ENCODE data around the gene DUS3L.

Gene DUS3L

GRCh38 chr19:5832527-5833216, 41.7 kb upstream of the DUS3L start:
- TF ChIP-seq POLR2AphosphoS5 (IDR thresholded peaks at IDR 0.05; ENCODE audit: low read depth, low read length) (no peak), FOXP2 (optimal IDR thresholded peaks at IDR 0.05; ENCODE audit: borderline replicate concordance, extremely low read depth, extremely low read length, insufficient read depth) (no peak), TAF1 (IDR thresholded peaks at IDR 0.05; ENCODE audit: borderline replicate concordance, insufficient read depth, low read length) (no peak), SIN3A (IDR thresholded peaks at IDR 0.05; ENCODE audit: borderline replicate concordance, insufficient read depth, low read length) (no peak)
- TF ChIP-seq, protein P1, sequence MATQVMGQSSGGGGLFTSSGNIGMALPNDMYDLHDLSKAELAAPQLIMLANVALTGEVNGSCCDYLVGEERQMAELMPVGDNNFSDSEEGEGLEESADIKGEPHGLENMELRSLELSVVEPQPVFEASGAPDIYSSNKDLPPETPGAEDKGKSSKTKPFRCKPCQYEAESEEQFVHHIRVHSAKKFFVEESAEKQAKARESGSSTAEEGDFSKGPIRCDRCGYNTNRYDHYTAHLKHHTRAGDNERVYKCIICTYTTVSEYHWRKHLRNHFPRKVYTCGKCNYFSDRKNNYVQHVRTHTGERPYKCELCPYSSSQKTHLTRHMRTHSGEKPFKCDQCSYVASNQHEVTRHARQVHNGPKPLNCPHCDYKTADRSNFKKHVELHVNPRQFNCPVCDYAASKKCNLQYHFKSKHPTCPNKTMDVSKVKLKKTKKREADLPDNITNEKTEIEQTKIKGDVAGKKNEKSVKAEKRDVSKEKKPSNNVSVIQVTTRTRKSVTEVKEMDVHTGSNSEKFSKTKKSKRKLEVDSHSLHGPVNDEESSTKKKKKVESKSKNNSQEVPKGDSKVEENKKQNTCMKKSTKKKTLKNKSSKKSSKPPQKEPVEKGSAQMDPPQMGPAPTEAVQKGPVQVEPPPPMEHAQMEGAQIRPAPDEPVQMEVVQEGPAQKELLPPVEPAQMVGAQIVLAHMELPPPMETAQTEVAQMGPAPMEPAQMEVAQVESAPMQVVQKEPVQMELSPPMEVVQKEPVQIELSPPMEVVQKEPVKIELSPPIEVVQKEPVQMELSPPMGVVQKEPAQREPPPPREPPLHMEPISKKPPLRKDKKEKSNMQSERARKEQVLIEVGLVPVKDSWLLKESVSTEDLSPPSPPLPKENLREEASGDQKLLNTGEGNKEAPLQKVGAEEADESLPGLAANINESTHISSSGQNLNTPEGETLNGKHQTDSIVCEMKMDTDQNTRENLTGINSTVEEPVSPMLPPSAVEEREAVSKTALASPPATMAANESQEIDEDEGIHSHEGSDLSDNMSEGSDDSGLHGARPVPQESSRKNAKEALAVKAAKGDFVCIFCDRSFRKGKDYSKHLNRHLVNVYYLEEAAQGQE (IDR thresholded peaks at IDR 0.05; ENCODE audit: insufficient read depth in 1 of 2, low read depth in 2 of 2, low read length in 2 of 2): no peak

GRCh38 chr19:5832061-5832460, 41.1 kb upstream of the DUS3L start:
- no peak for TF ChIP-seq TAF1 (IDR thresholded peaks at IDR 0.05; ENCODE audit: borderline replicate concordance, insufficient read depth, low read length)
- TF ChIP-seq, protein P1 (IDR thresholded peaks at IDR 0.05; ENCODE audit: insufficient read depth in 1 of 2, low read depth in 2 of 2, low read length in 2 of 2): no peak
- TF ChIP-seq FOXP2 (optimal IDR thresholded peaks at IDR 0.05; ENCODE audit: borderline replicate concordance, extremely low read depth, extremely low read length, insufficient read depth): no peak
- TF ChIP-seq SIN3A (IDR thresholded peaks at IDR 0.05; ENCODE audit: borderline replicate concordance, insufficient read depth, low read length): no peak
- TF ChIP-seq POLR2AphosphoS5 (IDR thresholded peaks at IDR 0.05; ENCODE audit: low read depth, low read length): no peak

GRCh38 chr19:5831159-5831558, 40.2 kb upstream of the DUS3L start:
- TF ChIP-seq SIN3A (IDR thresholded peaks at IDR 0.05; ENCODE audit: borderline replicate concordance, insufficient read depth, low read length): no peak
- TF ChIP-seq, protein P1 (IDR thresholded peaks at IDR 0.05; ENCODE audit: insufficient read depth in 1 of 2, low read depth in 2 of 2, low read length in 2 of 2): no peak

DNA sequence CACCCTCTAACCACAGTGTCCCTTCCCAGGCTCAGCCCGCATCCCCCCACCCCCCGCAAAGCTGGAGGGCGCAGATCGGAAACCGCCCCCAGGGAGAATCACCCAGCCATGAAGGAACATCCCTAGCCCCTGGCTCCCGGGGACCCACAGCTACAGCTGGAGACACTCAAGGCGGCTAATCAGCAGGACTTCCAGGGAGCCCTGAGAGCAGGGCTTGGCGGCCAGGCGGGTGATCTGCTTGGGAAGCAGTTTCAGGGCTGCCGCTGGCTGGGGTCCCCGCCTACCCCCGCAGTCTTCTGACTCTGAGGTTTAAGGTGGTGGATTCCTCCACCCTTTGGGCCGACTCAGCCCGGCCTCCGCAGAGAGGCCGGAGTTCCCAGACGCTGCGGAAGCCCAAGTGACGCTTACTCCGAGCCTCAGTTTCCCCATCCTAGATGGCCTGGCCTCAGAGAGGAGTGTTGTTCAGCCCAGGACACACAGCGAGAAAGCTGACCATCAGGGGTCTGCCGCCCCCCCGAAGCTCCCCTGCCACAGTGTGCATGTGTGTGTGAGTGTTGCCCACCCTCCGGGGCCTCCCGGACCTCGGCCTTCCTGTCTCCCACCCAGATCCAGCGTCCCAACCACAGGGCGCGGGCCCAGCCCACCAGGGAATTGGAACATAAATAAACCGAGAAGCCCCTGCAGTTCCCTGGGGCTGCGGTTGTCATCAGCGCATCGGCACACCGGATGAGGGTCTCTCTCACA, 38.8 kb upstream of the DUS3L start:
- TF ChIP-seq FOXP2 (optimal IDR thresholded peaks at IDR 0.05; ENCODE audit: borderline replicate concordance, extremely low read depth, extremely low read length, insufficient read depth) (no peak), SIN3A (IDR thresholded peaks at IDR 0.05; ENCODE audit: borderline replicate concordance, insufficient read depth, low read length) (no peak), POLR2AphosphoS5 (IDR thresholded peaks at IDR 0.05; ENCODE audit: low read depth, low read length) (no peak), TAF1 (IDR thresholded peaks at IDR 0.05; ENCODE audit: borderline replicate concordance, insufficient read depth, low read length) (no peak)
- TF ChIP-seq, protein P1 (IDR thresholded peaks at IDR 0.05; ENCODE audit: insufficient read depth in 1 of 2, low read depth in 2 of 2, low read length in 2 of 2): no peak
